Effector memory CD4-positive, alpha-beta T cell (primary cell): ENCODE measurements around the gene OGG1.
"Not testable (repeated sequence)": the region's sequence is repeated elsewhere in the genome, so short reads cannot be mapped to it uniquely, and the experiment has no call there.

Experiments used
- DNase-seq, 3 donors: peaks; one replicate each; pipeline ENCODE4 v3.0.0-alpha.2; 2020
- H3K27ac ChIP-seq: 2 replicates; pipeline ENCODE4 v1.7.0; 2013; ENCODE audit warnings: mild to moderate bottlenecking, low read length, moderate library complexity; ENCODE audit not compliant: insufficient read depth, poor library complexity, severe bottlenecking
- H3K27me3 ChIP-seq: replicated peaks from 2 replicates; pipeline ENCODE4 v1.7.0; 2013; ENCODE audit warnings: mild to moderate bottlenecking, low read length; ENCODE audit not compliant: insufficient read depth, control insufficient read depth, poor library complexity, severe bottlenecking
- H3K36me3 ChIP-seq: 2 replicates; pipeline ENCODE4 v1.7.0; 2013; ENCODE audit warnings: mild to moderate bottlenecking, low read length, moderate library complexity; ENCODE audit not compliant: control insufficient read depth, insufficient read depth
- H3K4me1 ChIP-seq: 2 replicates; pipeline ENCODE4 v1.7.0; 2013; ENCODE audit warnings: low read length, mild to moderate bottlenecking; ENCODE audit not compliant: control insufficient read depth, insufficient read depth, poor library complexity, severe bottlenecking
- H3K4me3 ChIP-seq: 2 replicates; pipeline ENCODE4 v1.7.0; 2013; ENCODE audit warnings: low read length, low read depth, mild to moderate bottlenecking; ENCODE audit not compliant: insufficient read depth, poor library complexity, severe bottlenecking
- H3K9me3 ChIP-seq: 2 replicates; pipeline ENCODE4 v1.7.0; 2013; ENCODE audit warnings: mild to moderate bottlenecking, low read length, moderate library complexity; ENCODE audit not compliant: control insufficient read depth

The OGG1 gene

DNA sequence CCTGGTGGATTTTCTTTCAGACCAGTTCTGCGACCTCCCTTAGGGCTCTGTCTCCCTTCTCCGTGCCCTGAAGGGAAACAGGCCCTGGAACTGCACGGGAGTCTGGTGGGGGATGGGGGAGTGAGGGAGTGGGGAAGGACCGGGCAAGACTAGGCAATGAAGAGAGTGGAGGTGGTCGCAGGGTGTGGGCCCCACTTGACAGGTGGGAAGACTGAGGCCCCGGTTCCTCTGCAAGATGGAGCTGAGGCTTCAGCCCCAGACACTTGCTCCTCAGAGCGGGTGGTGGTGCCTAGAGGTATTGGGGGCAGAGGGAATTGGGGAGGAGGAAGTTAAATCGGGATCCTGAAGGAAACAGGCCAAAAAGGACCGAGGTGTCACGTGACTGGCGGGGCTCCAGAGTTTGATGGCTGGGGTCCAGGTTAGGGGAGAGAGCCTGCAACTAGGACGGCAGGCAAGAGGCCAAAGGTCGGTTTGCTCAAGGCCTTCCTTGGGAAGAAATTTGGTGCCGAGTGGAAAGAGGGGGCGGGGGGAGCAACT lies 20.6 kb downstream of the OGG1 start:
- H3K27ac ChIP-seq: no peak overlapping the region

DNA sequence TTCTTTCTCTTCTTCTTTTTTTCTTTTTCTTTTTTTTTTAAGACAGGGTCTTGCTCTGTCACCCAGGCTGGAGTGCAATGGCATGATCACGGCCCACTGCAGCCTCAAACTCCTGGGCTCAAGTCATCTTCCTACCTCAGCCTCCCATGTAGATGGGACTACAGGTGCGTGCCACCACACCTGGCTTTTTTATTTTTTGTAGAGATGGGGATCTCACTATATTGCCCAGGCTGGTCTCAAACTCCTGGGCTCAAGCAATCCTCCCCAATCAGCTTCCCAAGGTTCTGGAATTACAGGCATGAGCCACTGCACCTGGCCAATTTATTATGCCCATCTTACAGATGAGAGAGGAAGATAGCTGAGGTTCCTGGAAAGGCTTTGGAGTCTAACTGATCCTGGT lies 21.3 kb downstream of the OGG1 start:
- peaks cover 12% of the 10 kb centered on the region for H3K4me1 ChIP-seq
- H3K9me3 ChIP-seq, H3K27me3 ChIP-seq, H3K4me3 ChIP-seq, H3K27ac ChIP-seq, DNase-seq, H3K36me3 ChIP-seq: not testable (repeated sequence)

More for the DNA sequence above, 20.6 kb downstream of the OGG1 start:
- Histone ChIP-seq H3K36me3 (no peaks in the 10 kb centered on the region), H3K9me3 (no peaks in the 10 kb centered on the region), H3K4me3 (peak overlapping the region; percentile 59), H3K27me3 (no peaks in the 10 kb centered on the region), H3K4me1 (peaks cover 12% of the 10 kb centered on the region)
- DNase-seq: no peak

DNA sequence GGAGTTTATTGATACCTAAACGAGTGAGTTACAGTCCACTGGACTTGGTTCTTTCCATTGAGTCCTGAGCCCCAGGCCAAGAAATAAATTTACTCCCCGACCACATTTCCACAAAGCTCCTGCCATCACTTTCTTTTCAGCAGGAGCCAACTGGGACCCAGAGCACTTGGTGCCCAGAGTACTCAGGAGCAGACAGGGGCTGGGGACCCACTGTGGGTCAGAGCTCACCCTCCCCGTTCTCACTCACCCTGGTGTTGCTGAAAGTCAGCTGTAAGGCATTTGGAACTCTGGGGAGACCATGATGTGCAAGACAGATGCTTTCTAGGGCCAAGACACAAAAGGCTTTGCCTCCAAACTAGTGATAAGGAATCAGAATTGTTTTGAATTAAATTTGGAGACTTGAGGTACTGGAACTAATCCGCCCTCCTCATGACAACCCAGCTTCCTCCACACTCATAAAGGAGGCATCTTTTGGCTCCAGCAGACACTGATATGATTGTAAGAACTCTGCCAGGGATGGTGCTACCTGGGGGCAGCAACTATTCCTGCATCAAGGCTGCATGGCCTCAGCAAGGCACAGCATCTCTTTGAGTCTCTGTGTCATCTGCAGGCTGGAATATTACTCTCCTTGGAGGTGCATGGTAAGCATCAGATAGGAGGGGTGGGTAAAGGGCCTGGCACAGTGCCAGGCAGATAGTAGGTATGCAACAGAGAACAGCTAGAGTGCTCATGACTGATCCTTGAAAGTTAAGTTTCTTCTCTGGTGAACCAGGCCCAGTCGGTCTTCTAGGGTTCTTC lies 27.3 kb downstream of the OGG1 start:
- DNase-seq: no peak
- peaks cover 25% of the 10 kb centered on the region for H3K4me1 ChIP-seq
- H3K27me3 ChIP-seq: no peaks in the 10 kb centered on the region
- H3K36me3 ChIP-seq: peaks cover 8% of the 10 kb centered on the region
- no peak overlapping the region for H3K4me3 ChIP-seq
- H3K27ac ChIP-seq: no peak overlapping the region
- H3K9me3 ChIP-seq: no peaks in the 10 kb centered on the region

DNA sequence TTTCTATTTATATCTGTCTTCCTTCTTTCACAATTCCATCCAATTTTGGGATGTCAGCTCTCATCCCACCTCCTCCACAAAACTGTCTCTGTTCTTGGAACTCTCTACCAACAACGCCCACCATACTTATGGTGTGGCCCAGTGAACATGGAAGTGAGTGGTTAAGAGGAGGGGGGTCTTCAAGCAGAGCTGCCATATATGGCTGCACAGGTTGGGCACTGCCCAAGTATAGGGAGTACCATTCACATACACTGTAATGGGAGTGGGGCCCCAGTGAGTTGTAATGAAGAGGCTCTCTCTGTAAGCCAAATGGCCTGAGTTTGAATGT lies 27.9 kb downstream of the OGG1 start:
- DNase-seq: no peak
- Histone ChIP-seq H3K9me3 (no peaks in the 10 kb centered on the region), H3K27ac (no peak overlapping the region), H3K4me1 (peaks cover 25% of the 10 kb centered on the region), H3K27me3 (no peaks in the 10 kb centered on the region), H3K36me3 (peaks cover 9% of the 10 kb centered on the region), H3K4me3 (no peak overlapping the region)

- H3K27ac ChIP-seq: no peak overlapping the region
Measured at GRCh38 chr3:9778143-9779074, 28.7 kb downstream of the OGG1 start.

DNA sequence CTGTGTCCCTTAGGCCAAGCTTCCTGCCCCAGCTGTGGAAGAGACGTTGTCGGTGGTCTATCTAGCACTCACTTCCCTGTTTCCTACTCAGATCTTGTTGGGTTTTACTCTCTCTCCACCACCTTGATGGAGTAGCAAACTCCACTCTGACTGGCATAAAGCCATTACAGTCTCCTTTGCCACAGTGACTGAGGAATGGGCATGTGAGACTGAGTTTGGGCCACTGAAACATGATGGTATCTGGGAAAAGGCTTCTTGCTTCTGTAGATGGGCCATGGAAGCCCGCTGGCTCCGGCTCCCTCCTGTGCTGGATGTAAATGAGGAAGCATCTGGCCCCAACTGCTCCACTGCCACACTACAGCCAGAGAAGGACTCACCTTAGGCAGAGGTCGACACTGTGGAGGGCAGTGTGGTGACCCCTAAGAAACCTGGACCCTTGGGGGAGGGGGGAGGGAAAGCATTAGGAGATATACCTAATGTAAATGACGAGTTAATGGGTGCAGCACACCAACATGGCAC lies 29.4 kb downstream of the OGG1 start:
- Histone ChIP-seq H3K4me1 (peaks cover 25% of the 10 kb centered on the region), H3K36me3 (peaks cover 15% of the 10 kb centered on the region), H3K27me3 (no peaks in the 10 kb centered on the region), H3K27ac (no peak overlapping the region), H3K4me3 (no peak overlapping the region), H3K9me3 (no peaks in the 10 kb centered on the region)
- DNase-seq: no peak

More at GRCh38 chr3:9778143-9779074, 28.7 kb downstream of the OGG1 start:
- Histone ChIP-seq H3K36me3 (peaks cover 9% of the 10 kb centered on the region), H3K4me3 (no peak overlapping the region), H3K9me3 (no peaks in the 10 kb centered on the region), H3K27me3 (no peaks in the 10 kb centered on the region), H3K4me1 (peaks cover 25% of the 10 kb centered on the region)
- DNase-seq: no peak

DNA sequence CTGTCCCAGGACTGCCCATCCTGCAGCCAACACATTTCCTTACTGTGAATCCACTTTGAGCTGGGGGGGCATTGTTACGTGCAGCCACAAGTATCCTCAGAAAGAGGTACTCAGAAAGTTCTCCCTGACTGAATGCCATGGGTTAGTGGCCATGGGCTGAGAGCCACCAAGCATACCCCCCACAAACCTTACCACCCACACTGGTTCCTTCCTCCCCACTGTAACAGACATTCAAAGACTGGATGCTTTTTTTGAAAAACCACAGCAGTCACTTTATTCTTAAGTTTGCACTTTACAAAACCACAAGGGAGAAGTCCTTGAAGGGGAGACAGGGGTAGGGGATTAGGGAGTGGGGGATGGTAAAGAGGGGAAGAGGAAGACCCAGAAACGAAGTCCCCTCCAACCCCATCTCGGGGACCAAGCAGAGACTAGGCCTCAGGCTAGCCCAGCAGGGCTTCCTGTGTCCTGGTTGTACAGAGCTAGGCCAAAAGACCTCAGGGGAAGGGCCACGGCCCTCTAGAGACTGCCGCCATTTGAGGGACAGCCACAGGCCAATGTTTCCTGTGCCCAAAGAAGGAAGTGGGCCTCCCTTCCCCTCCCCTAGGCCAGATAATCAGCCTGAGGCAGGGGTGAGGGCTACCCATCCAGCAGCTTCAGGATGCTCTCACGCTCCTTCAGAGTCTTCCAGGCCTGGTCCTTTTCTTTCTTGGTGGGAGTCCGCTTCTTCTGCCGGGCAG lies 30.1 kb downstream of the OGG1 start:
- peak overlapping the region; percentile 23 for H3K4me3 ChIP-seq
- H3K27ac ChIP-seq: peak overlapping the region; percentile 51
- peaks cover 16% of the 10 kb centered on the region for H3K36me3 ChIP-seq
- H3K27me3 ChIP-seq: no peaks in the 10 kb centered on the region
- no peaks in the 10 kb centered on the region for H3K9me3 ChIP-seq
- peaks cover 25% of the 10 kb centered on the region for H3K4me1 ChIP-seq
- no peak for DNase-seq

DNA sequence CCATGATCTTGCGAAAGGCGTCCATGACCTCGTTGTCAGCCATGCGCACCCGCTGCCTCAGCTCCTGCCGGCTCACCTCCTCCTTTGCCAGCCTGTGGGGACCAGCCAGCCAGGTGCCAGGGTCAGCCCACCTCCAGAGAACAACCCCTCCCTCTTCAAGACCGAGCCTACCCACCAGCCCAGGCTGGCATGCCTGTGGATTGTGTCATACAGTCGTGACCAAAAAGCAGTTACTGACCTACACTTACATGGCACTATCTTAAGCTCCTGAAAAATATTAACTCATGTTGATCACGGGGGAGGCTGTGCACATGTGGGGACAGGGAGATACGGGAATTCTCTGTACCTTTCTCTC lies 30.7 kb downstream of the OGG1 start:
- peaks cover 25% of the 10 kb centered on the region for H3K4me1 ChIP-seq
- no peaks in the 10 kb centered on the region for H3K27me3 ChIP-seq
- DNase-seq: no peak
- H3K9me3 ChIP-seq: no peaks in the 10 kb centered on the region
- H3K36me3 ChIP-seq: peaks cover 21% of the 10 kb centered on the region
- peak overlapping the region; percentile 23 for H3K4me3 ChIP-seq
- peak overlapping the region; percentile 51 for H3K27ac ChIP-seq

GRCh38 chr3:9780910-9781309 lies 31.2 kb downstream of the OGG1 start:
- H3K27ac ChIP-seq: no peak overlapping the region
- peaks cover 25% of the 10 kb centered on the region for H3K4me1 ChIP-seq
- no peak overlapping the region for H3K4me3 ChIP-seq
- DNase-seq: no peak
- peaks cover 25% of the 10 kb centered on the region for H3K36me3 ChIP-seq
- no peaks in the 10 kb centered on the region for H3K27me3 ChIP-seq
- H3K9me3 ChIP-seq: no peaks in the 10 kb centered on the region
